Non-pigmented ciliary epithelial cell (primary cell): ENCODE data around the gene ITGA1.

Source experiments
- DNase-seq: peaks from one replicate; pipeline ENCODE4 v3.0.0-alpha.2; 2010; ENCODE audit warnings: low read depth

The ITGA1 gene

GRCh38 chr5:52772668-52773067 is 15.0 kb upstream of the ITGA1 start:
- no peak for DNase-seq

- no peak for DNase-seq
Measured at GRCh38 chr5:52773342-52773741, 14.4 kb upstream of the ITGA1 start.

- no peak for DNase-seq
Measured at GRCh38 chr5:52774005-52774410, 13.7 kb upstream of the ITGA1 start.

- DNase-seq, result no peak
Measured at GRCh38 chr5:52776116-52776515, 11.6 kb upstream of the ITGA1 start.

- no peak for DNase-seq
Measured at GRCh38 chr5:52777186-52777585, 10.5 kb upstream of the ITGA1 start.

GRCh38 chr5:52778781-52779180 is 8.9 kb upstream of the ITGA1 start:
- DNase-seq, result no peak

- no peak for DNase-seq
Measured at GRCh38 chr5:52779213-52779612, 8.5 kb upstream of the ITGA1 start.

GRCh38 chr5:52783226-52783959 is 4.3 kb upstream of the ITGA1 start:
- no peak for DNase-seq

GRCh38 chr5:52784737-52785136 is 3.0 kb upstream of the ITGA1 start:
- DNase-seq, result no peak

- no peak for DNase-seq
Measured at GRCh38 chr5:52786391-52786790, 1.3 kb upstream of the ITGA1 start.

- DNase-seq, result no peak
Measured at GRCh38 chr5:52786949-52787599, 642 bp upstream of the ITGA1 start.

GRCh38 chr5:52788505-52788821 is 747 bp downstream of the ITGA1 start:
- DNase-seq, result no peak

GRCh38 chr5:52789378-52789777 is 1.7 kb downstream of the ITGA1 start:
- no peak for DNase-seq

GRCh38 chr5:52789851-52790250 is 2.1 kb downstream of the ITGA1 start:
- no peak for DNase-seq

- no peak for DNase-seq
Measured at GRCh38 chr5:52791366-52791765, 3.6 kb downstream of the ITGA1 start.

- no peak for DNase-seq
Measured at GRCh38 chr5:52794519-52794918, 6.8 kb downstream of the ITGA1 start.

- DNase-seq, result no peak
Measured at GRCh38 chr5:52796031-52796430, 8.3 kb downstream of the ITGA1 start.

GRCh38 chr5:52796516-52797103 is 8.9 kb downstream of the ITGA1 start:
- no peak for DNase-seq

- no peak for DNase-seq
Measured at GRCh38 chr5:52798938-52799337, 11.2 kb downstream of the ITGA1 start.

GRCh38 chr5:52799358-52799982 is 11.8 kb downstream of the ITGA1 start:
- DNase-seq, result no peak

GRCh38 chr5:52799983-52800393 is 12.3 kb downstream of the ITGA1 start:
- DNase-seq, result no peak

- no peak for DNase-seq
Measured at GRCh38 chr5:52800394-52801213, 12.9 kb downstream of the ITGA1 start.
